HG03060 (cell line): Measurements from ENCODE around the gene NCAPD2.
"Not testable (repeated sequence)": the region's sequence is repeated elsewhere in the genome, so short reads cannot be mapped to it uniquely, and the experiment has no call there.

Source experiments
- ATAC-seq: cut with Tn5 transposase; IDR thresholded peaks from one replicate; pipeline ENCODE4 v1.9.1; 2021; ENCODE audit warnings: low read depth, moderate number of reproducible peaks; ENCODE audit not compliant: unreplicated experiment

NCAPD2 gene

DNA sequence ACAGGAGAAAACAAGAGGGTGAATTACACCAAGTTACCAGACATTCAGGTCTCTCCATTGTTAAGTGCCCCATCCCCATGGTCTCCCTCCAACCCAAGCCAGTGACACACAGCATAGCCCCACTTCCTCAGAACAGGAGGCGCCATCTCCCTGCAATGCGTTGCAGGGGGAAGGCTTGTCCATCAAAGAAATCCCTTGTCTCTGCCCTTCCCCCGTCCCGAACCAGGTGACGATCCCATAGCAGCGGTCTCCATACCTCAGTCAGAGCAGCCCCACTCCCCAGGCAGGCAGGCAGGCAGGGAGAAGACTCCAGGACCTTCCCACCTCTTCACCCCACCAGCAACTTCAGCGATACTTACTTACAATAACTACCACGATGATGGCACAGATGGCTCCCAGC is 29.4 kb upstream of the NCAPD2 start:
- no peak for ATAC-seq

DNA sequence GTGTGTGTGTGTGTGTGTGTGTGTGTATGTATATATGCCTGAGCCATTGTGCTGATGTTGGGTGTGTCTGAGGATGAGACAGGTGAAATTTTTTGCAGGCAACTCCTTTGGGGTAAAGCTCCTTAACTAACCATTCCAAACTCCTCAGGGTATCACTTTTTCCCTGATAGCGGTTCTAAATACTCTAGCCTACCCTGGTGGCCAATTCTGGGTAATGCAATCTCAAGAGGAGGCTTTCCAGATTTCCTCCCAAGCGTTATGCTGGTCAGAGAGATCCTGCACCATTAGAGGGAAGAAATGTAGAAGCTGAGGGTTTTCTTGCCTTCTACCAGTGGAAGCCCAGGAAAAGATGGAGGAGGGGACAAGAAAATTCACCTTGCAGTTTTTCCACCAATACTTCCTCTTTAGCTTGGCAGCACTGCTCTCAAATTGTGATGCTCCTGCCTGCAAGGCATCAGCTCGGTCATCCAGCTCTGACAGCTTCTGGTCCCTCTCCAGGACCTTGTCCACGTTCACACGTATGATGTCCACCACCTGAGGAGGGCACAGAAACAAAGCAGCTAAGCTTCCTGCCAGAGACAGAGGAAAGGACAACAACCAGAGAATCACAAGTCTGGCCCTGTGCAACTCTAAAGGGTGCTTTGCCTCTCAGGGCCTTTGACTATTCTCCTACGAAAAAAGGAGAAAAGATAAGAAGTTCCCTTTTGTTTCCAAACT is 28.3 kb upstream of the NCAPD2 start:
- ATAC-seq: no peak

DNA sequence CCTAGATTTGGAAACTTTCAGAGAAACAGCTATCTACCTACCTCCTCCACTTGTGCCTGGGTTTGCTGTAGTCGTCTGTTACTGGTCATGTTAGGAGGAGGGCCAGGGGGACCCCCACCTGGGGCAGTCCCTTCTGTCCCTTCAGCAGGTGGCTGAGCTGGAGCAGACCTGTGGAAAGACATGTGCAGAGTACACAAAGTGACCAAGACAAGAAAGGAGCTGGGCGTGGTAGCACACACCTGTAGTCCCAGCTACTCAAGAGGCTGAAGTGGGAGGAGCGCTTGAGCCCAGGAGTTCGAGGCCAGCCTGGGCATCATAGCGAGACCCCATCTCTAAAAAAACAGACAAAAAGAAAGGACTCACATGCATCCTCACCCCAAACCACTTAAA is 27.7 kb upstream of the NCAPD2 start:
- ATAC-seq: no peak

DNA sequence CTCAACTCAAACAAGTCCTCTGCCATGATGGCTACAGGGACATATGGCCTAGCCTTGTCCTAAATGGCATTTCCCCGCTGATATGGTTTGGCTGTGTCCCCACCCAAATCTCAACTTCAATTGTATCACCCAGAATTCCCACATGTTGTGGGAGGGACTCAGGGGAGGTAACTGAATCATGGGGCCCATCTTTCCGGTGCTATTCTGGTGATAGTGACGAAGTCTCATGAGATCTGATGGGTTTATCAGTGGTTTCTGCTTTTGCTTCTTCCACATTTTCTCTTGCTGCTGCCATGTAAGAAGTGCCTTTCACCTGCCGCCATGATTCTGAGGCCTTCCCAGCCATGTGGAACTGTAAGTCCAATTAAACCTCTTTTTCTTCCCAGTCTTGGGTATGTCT is 27.2 kb upstream of the NCAPD2 start:
- ATAC-seq: not testable (repeated sequence)

DNA sequence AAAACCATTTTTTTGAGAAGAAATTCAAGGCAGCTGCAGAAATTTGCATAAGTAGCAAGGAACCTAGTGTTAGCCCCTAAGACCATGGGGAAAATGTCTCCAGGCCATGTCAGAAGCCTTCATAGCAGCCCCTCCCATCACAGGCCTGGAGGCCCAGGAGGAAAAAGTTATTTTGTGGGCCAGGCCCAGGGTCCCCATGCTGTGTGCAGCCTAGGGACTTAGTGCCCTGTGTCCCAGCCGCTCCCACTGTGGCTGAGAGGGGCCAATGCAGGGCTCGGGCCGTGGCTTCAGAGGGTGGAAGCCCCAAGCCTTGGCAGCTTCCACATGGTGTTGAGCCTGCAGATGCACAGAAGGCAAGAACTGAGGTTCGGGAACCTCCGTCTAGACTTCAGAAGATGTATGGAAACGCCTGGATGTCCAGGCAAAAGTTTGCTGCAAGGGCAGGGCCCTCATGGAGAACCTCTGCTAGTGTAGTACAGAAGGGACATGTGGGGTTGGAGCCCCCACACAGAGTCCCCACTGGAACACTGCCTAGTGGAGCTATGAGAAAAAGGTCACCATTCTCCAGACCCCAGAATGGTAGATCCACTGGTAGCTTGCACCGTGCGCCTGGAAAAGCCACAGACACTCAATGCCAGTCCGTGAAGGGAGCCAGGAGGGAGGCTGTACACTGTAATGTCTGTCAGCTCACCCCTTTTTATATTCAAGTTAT is 26.2 kb upstream of the NCAPD2 start:
- not testable (repeated sequence) for ATAC-seq

DNA sequence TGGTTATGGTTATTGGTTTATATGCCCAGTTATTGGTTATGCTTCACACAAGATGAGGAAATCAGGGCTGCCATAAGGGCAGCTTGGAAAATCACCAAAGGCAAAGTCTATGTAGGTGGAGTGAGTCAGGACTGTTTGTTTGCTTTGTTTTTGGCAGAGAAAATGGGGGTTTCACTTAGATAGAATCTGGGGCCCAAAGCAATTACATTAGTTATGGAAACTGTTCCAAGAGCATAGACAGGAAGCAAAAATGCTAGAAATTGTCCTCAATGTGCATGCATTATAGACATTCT is 25.7 kb upstream of the NCAPD2 start:
- ATAC-seq: no peak

DNA sequence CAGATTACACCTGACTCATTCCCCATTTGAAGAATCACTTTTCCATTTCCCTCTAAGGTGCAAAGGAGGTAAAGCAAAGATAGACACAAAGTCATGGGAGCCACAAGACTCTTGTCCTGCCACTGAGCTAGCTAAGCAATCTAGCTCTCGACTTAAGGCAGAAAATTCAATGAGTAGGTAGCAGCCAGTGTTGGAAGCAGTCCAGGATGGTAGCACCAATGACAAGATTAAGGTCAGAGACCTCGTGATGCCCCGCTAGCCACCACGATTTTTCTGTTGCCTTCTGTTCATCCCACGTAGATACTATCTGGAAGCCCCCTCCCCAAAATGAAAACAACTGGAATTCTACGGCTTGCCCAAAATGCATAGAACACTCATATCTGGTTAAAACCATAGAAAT is 24.8 kb upstream of the NCAPD2 start:
- ATAC-seq: no peak

DNA sequence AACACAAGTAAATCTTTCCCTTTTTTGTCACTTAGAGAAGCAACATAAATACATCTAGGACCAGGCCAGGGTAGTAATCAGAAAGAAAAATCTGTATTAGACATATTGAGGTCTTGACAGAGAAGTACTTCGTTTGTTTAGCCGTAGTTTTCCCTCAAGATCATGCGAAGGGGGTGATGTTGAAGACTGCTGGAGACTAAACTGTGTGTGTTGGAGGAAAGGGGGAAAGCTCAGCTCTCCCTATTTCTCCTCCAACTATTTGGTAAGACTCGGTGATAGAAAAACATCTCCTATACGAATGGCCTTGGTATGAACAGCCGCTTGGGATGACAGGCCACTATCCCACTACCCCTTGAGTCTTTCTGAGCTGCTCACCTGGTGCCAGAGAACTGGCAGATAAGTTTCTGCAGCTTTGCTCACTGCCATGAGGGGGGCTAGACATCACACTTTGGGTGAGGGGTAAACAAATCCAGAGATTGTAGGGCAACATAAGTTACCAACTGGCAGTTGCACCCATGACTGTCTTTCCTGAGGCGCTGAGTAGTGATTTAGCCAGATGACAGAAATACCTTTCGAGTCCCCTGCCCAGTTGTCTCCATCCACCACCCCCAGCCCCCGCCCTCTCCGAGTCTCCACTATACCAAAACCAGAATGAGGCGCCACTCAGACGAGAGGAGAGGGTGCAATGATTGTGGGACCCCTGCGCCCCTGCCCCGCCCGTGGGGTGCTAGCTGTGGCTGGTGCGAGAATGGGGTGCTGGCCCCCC is 24.1 kb upstream of the NCAPD2 start:
- no peak for ATAC-seq

DNA sequence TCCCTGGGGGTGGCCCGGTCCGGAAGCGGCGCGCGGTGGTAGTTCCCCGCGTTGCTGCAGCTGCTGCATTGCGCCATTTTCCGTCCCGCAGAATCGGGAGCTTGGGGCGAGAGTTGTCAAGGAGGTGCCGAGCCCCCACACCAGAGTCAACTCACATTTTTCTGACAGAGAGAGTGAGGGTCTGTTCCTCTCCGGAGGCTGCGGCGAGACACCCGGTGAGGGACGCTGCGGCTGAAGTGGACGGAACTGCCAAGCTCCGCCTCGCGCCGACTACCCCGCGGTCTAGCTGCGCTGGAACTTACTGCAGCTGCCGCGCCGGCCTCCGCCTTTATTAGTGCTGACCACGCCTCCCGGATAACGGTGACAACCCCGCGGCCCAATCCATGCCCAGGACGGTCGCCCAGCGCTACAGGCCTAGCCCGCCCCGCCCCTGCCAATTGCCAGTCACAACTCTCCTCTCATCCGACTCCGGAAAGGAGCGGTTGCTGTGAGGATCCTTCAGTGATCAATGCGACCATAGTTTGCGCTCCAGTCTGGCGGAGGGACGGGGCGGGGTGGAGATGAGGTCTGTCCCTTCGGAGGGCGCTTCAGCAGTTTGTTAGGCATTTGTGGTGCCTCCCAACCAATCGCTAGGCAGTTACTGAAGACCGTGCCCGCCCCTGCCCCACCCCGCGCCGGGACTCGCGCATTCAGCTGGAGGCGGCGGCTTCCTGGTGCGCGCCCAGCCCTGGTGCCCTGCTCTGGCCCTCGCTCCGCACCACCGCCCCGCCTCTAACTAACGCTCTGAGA is 23.3 kb upstream of the NCAPD2 start, which contains the start of gene VAMP1:
Gene VAMP1, minus strand, starts transcription at position 303 of the 789 bp plus-strand sequence. Its CDS starts 146 bp downstream, at position 157.
- ATAC-seq: peak; percentile 63

DNA sequence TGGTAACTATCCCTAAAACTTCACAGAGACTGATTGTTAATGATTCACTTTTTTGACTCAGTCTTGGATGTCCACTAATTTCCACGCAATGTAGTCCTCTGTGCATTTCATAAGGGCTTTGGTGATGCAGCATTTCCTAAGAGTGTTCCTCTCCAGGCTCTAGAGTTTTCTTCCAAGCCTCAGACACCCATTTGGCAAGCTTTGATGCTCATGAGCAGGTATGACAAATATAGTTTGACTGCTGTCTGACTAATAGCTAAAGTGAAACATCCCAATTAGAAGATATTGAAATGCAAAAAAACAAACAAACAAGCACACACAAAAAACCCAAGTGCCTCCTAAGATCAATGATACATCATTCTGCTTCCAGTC is 21.9 kb upstream of the NCAPD2 start:
- ATAC-seq: no peak

DNA sequence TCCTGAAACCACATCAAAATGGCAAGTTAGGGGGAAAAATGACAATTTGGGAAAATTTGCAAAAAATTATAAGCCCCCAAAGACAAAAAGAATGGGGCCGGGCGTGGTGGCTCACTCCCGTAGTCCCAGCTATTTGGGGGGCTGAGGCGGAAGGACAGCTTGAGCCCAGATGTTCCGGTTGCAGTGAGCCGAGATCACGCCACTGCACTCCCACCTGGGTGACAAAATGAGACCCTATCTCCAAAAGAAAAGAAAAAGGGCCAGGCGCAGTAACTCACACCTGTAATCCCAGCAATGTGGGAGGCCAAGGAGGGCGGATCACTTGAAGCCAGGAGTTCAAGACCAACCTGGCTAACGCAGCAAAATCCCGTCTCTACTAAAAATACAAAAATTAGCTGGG is 21.4 kb upstream of the NCAPD2 start:
- no peak for ATAC-seq

DNA sequence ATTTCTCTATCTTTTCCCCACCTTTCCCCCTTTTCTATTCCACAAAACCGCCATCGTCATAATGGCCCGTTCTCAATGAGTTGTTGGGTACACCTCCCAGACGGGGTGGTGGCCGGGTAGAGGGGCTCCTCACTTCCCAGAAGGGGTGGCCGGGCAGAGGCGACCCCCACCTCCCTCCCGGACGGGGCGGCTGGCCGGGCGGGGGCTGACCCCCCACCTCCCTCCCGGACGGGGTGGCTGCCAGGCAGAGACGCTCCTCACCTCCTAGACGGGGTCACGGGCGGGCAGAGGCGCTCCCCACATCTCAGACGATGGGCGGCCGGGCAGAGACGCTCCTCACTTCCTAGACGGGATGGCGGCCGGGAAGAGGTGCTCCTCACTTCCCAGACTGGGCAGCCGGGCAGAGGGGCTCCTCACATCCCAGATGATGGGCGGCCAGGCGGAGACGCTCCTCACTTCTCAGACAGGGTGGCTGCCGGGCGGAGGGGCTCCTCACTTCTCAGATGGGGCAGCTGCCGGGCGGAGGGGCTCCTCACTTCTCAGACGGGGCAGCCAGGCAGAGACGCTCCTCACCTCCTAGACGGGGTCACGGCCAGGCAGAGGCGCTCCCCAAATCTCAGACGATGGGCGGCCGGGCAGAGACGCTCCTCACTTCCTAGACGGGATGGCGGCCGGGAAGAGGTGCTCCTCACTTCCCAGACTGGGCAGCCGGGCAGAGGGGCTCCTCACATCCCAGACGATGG is 18.5 kb upstream of the NCAPD2 start:
- ATAC-seq: not testable (repeated sequence)

DNA sequence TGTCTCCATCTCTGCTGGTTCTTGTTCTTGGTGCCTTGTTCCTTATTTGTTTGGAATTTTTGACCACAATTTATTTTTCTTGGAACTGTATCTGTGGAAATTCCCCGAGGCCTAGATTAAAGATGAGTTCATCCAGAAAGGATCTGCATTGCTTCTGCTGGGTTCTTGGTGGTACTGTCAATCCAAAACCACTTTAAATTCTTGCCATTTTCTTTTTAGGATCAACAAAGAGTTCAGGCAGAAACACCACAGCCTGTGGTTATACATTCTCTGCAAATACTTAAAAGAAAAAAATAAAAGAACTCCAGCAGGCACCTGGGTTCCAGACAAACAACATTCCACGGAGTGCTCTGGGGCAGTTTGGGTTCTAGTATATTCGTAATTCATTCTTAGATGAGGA is 17.4 kb upstream of the NCAPD2 start:
- no peak for ATAC-seq

DNA sequence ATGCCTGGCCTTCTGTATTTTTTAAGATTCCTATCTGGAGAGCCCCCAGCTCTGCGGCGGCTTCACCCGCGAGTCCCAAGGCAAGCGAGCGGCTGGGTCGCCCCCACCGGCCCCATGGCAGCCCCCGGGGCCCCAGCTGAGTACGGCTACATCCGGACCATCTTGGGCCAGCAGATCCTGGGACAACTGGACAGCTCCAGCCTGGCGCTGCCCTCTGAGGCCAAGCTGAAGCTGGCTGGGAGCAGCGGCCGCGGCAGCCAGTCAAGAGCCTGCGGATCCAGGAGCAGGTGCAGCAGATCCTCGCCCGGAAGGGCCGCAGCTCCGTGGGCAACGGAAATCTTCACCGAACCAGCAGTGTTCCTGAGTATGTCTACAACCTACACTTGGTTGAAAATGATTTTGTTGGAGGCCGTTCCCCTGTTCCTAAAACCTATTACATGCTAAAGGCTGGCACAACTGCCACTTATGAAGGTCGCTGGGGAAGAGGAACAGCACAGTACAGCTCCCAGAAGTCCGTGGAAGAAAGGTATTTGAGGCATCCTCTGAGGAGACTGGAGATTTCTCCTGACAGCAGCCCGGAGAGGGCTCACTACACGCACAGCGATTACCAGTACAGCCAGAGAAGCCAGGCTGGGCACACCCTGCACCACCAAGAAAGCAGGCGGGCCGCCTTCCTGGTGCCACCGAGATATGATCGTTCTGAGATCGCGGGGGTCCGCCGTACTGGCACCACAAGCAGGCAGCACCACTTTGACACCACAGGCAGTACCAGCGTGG is 16.1 kb upstream of the NCAPD2 start:
- ATAC-seq: not testable (repeated sequence)

DNA sequence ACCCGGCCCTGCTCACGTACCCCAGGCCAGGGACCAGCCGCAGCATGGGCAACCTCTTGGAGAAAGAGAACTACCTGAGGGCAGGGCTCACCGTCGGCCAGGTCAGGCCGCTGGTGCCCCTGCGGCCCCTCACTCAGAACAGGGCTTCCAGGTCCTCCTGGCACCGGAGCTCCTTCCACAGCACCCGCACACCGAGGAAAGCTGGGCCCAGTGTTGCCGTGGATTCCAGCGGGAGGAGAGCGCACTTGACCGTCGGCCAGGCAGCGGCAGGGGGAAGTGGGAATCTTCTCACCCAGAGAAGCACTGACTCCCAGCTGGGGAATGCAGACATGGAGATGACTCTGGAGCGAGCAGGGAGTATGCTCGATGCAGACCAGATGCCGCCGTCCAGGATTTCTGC is 15.5 kb upstream of the NCAPD2 start:
- ATAC-seq: no peak

DNA sequence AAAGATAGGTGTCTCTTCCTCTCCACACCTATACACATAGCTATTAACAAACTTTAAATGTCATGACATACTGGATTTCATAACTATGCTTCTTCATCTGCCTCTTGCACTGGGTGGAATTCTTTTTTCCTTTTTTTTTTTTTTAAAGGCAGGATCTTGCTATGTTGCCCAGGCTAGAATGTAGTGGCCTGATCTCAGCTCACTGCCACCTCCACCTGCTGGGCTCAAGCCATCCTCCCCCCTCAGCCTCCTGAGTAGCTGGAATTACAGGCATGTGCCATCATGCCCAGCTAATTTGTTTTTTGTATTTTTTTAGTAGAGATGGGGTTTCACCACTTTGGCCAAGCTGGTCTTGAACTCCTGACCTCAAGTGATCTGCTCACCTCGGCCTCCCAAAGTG is 5.7 kb upstream of the NCAPD2 start:
- no peak for ATAC-seq

DNA sequence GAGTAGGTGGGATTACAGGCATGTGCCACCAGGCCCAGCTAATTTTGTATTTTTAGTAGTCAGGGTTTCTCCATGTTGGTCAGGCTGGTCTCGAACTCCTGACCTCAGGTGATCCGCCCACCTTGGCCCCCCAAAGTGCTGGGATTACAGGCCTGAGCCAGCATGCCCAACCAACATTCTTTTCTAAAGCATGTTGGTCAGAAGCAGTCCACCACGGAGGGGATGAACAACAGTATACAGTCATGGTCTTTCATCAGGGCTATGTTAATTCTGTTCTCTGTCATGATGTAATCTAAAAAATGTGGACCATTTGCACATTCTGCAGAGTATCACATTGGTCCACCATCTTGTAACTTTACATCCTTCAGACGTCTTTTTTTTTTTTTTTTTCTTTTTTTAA is 4.5 kb upstream of the NCAPD2 start:
- ATAC-seq: no peak

DNA sequence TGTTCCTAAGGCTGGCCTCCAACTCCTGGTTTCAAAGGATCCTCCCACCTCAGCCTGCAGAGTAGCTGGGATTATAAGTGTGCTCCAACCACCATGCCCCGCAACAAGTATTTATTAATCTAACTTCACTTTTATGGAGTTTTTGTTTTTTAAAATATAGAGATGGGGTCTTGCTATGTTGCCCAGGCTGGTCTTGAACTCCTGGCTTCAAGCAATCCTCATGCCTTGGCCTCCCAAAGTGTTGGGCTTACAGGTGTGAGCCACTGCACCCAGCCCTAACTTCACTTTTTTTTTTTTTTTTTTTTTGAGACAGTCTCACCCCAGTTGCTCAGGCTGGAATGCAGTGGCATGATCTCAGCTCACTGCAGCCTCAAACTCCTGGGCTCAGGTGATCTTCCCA is 3.2 kb upstream of the NCAPD2 start:
- not testable (repeated sequence) for ATAC-seq

DNA sequence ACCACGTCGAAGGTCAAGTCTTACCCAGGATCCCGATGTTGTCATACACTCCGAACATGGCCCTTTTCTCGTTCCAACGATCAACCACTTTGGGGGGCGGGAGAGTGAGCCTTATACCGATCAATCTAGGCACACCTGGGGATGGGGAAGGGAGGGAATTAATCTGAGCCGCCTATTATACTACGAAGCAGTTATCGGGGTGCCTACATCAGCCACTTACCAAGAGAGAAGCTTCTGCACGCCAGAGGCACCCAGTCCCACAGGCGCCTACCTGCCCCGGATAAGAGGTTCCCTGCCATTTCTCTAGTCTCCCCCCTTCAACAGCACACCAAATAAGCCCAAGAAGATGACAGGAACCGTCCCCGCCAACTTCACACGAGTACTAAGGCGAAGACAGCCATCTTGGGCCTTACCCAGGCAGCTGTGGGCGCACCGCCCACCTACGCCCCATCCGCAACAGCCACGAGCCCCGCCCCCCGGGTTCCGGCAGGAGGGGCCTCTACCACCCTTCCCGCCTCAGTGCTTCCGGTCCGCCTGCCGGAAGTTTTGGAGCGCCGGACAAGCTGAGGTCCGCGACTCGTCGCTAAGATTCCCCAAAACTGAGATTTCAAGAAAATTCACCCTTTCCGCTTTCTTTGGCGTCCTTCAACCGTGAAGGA is 935 bp upstream of the NCAPD2 start, which contains the start of gene MRPL51:
Gene MRPL51, minus strand, starts transcription at position 425 of the 659 bp plus-strand sequence. Its CDS starts 126 bp downstream, at position 299.
- peak; percentile 29 for ATAC-seq
